ENCODE measurements around the gene KDF1.

DNA sequence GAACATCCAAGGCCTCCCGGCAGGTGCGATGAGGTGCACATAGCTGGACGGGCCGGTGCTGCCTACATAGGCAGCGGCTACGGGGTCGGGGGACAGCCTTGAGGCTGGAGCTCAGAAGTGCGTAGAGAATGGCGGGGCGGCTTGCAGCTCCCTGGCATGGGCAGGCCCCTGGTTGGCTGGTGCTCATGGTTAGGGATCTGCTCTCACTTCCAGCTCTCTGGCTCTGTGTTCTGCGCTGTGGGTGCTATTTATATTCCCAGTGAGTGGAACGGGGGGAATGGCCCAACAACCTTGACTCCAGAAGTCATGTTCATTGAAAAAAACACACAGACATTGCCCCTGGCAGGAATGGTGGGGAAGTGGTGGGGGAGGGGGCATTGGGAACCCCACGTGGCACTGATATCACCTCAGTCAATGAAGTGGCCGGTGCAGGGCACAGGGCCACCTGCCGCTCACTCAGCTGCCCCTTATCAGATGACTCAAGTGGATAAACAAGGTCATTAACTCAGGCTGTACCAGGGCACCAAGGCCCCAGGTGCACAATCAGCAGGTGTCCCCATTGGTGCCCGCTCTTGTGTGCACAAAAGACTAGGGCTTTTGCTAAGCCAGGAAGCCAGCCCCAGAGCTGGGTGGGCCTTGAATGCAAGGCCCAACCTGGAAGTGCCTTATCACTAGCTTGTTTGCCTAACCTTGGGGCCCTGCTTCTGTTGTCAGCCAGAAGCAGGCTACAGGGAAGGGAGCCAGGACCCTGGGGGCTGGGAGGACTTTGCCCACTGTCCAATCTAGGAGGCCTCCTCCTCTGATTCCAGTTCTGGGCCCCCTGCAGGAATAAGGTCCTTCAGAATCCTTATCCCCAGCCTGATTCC lies 46.3 kb downstream of the KDF1 start, which contains the start of gene NR0B2:
- TF ChIP-seq, protein P1, sequence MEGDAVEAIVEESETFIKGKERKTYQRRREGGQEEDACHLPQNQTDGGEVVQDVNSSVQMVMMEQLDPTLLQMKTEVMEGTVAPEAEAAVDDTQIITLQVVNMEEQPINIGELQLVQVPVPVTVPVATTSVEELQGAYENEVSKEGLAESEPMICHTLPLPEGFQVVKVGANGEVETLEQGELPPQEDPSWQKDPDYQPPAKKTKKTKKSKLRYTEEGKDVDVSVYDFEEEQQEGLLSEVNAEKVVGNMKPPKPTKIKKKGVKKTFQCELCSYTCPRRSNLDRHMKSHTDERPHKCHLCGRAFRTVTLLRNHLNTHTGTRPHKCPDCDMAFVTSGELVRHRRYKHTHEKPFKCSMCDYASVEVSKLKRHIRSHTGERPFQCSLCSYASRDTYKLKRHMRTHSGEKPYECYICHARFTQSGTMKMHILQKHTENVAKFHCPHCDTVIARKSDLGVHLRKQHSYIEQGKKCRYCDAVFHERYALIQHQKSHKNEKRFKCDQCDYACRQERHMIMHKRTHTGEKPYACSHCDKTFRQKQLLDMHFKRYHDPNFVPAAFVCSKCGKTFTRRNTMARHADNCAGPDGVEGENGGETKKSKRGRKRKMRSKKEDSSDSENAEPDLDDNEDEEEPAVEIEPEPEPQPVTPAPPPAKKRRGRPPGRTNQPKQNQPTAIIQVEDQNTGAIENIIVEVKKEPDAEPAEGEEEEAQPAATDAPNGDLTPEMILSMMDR (IDR thresholded peaks at IDR 0.05; ENCODE audit: insufficient read depth, low read length, poor library complexity, severe bottlenecking), result no peak
- no peak for TF ChIP-seq EZH2phosphoT487 (conservative IDR thresholded peaks at IDR 0.05; ENCODE audit: low read length)
